Heart left ventricle (tissue), 13 donors: ENCODE measurements around the gene OSBPL10.

Experiments used
- POLR2A ChIP-seq, 2 donors: fragments of 450-650 bp; IDR thresholded peaks; one replicate each; pipeline ENCODE4 v1.6.1; 2017; ENCODE audit warnings: antibody characterized with exemption in 2 of 2, mild to moderate bottlenecking in 2 of 2, moderate library complexity in 2 of 2
- TF ChIP-seq, protein P1 (sequence below), 12 donors: fragments of 200-600 bp; sonication (generic) in 4 of 12; IDR thresholded peaks; one replicate each; pipeline versions ENCODE4 v1.5.0 to v1.8.0; 2018 to 2022; ENCODE audit warnings: antibody characterized with exemption in 12 of 12, mild to moderate bottlenecking in 5 of 12
- donor health status: ischemic (EF 13 %, LVEDD 7.1; RV severe dilation, severe dysfunction).
- donor health status: DM: no; HTN: yes; CAD: no.
- donor health status: DM: no; HTN: no; CAD: no.
- donor health status: ischemic (EF 25% LVEDD 6.9; RV normal size, moderate dysfunction).
- donor health status: ischemic (EF 25% LVEDD 5.7; RV mildly dilated, moderate dysfunction).
- donor health status: ischemic (EF 35%, LVEDD 5.7; RV mildly dilated, moderate dysfunction).
- donor health status: nonischemic (EF 11% LVEDD 7.7; RV severe dilation, severe dysfunction).
- donor health status: DM: yes; HTN: yes; CAD: no.
- donor health status: PGD.
- donor health status: ischemic (EF 29% LVEDD 5.4; RV normal size, mild dysfunction).
- donor health status: nonischemic (EF 23%, LVEDD 6.1; RV moderate dilation, normal function).

DNA sequence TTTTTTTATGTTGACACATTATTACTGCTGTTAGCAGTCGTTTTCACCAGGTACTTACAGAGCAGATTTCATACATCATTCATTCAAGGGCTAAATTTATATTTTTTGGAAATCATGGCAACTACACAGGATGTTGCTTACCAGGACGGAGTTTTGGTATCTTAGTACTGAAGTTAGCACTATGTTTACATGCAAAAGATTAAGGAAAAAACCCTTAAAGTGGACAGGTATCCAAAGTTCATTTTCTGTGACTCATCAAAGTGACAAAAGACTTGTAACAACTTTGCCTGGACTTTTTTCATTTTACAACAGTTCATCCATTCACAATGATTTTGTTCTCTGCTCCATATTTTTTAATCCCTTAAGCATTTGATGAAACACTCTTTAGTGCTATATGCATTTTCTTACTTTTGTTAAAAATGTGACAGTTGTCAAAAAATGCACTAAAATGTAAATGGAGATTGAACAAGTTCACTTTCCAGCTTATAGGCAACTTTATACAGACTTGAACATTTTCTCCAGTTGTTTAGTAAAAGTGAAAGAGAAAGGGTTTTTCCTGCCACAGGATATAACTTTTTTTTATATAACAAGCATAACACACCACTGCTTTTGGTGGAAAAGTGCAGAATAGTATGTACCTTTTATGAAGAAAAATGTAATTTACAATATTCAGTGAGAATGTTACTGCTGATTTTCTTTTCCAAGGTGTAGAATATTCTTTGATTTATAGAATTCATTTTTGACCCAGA, 344.2 kb downstream of the OSBPL10 start:
- TF ChIP-seq, protein P1, sequence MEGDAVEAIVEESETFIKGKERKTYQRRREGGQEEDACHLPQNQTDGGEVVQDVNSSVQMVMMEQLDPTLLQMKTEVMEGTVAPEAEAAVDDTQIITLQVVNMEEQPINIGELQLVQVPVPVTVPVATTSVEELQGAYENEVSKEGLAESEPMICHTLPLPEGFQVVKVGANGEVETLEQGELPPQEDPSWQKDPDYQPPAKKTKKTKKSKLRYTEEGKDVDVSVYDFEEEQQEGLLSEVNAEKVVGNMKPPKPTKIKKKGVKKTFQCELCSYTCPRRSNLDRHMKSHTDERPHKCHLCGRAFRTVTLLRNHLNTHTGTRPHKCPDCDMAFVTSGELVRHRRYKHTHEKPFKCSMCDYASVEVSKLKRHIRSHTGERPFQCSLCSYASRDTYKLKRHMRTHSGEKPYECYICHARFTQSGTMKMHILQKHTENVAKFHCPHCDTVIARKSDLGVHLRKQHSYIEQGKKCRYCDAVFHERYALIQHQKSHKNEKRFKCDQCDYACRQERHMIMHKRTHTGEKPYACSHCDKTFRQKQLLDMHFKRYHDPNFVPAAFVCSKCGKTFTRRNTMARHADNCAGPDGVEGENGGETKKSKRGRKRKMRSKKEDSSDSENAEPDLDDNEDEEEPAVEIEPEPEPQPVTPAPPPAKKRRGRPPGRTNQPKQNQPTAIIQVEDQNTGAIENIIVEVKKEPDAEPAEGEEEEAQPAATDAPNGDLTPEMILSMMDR (IDR thresholded peaks at IDR 0.05) = no peak
- no peak for TF ChIP-seq POLR2A (IDR thresholded peaks at IDR 0.05)
